Activated CD4-positive, alpha-beta T cell treated with anti-CD3 and anti-CD28 coated beads for 1 hour (primary cell): ENCODE data around the gene MYCT1.
"Not testable (repeated sequence)": the region's sequence is repeated elsewhere in the genome, so short reads cannot be mapped to it uniquely, and the experiment has no call there.

Experiments used
- DNase-seq: peaks from one replicate; pipeline ENCODE4 v3.0.0-alpha.2; 2020

The MYCT1 gene, protein sequence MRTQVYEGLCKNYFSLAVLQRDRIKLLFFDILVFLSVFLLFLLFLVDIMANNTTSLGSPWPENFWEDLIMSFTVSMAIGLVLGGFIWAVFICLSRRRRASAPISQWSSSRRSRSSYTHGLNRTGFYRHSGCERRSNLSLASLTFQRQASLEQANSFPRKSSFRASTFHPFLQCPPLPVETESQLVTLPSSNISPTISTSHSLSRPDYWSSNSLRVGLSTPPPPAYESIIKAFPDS

DNA sequence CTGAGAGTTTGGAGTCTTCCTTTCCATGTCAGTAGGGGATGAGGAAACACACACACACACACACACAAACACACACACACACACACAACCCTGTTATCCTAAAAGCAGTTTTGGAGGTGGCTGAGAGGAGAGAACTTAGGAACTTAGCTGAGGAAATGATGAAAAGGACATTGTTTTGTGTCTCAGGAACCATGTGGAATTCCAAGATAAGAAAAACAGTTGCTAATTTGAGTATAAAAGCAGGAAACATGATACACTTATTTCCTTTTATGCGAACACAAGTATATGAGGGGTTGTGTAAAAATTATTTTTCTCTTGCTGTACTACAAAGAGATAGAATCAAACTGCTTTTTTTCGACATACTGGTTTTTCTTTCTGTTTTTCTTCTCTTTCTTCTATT lies at the start of gene MYCT1:
MYCT1 (plus strand) TSS at position 264 of the 400 bp plus-strand sequence; CDS start at position 270, 6 bp downstream.
- no peak for DNase-seq

DNA sequence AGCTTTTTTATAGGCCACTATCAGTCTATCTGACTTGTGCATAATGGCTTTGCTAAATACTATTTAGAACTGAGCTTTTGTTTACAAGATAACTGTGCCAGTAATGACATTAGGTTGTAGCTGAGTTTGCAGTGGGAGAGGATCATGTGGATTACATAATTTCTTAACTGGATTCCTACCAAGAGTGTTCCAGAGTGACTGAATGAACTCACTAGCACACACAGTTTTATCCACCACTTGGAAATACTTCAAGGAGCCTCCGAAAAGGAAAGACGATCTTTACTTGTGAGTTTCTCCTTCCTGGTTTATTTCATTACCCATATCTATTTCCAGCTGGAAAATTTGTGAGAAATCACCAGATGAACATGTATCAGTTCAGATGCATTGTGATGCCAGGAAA lies 49.6 kb upstream of the MYCT1 start:
- DNase-seq = no peak

DNA sequence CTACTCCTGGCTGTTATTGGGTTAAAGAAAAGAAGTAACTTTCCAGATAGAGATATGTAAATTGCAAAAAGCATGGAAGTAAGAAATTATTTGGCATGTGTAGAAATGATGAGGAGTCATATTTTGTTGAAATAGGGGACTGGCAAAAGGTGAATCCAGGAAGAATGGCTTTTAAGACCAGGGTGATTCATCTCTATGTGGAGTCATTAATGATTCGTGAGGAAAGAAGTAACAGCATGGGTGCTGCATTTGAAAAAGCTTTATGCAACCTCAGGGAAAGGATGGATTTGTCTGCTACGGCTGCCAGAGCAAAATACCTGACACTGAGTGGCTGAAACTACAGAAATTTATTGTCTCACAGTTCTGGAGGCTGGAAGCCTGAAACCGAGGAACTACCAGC lies 45.7 kb upstream of the MYCT1 start:
- DNase-seq = no peak

DNA sequence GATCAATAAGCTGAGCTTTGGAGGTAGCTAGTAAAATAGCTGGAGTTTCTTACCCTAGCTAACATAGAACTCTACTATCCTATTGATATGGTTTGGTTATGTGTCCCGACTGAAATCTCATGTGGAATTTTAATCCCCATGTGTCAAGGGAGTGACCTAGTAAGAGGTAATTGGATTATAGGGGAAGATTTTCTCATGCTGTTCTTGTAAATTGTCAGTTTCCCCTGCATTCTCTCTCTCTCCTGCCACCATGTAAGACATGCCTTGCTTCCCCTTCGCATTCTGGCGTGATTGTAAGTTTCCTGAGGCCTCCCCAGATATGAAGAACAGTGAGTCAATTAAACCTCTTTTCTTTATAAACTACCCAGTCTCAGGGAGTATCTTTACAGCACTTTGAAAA lies 35.9 kb upstream of the MYCT1 start:
- DNase-seq = no peak

DNA sequence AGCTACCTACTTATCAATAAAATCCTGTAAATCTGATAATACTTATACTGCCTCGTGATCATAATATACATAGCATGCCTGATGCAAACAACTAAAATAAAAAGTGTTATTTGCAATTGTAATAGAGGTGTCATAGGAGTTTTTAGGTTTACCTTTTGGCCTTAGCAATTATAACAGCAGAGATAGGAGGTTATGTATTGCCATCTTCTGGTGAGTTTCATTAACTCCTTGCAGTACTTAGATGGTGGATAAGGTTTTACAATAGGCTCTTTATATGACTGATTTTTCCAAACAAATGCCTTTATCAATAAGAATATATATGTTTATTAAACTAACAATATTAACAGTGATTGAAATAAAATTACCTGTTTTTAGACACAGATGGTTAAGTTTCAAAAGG lies 27.8 kb upstream of the MYCT1 start:
- no peak for DNase-seq

DNA sequence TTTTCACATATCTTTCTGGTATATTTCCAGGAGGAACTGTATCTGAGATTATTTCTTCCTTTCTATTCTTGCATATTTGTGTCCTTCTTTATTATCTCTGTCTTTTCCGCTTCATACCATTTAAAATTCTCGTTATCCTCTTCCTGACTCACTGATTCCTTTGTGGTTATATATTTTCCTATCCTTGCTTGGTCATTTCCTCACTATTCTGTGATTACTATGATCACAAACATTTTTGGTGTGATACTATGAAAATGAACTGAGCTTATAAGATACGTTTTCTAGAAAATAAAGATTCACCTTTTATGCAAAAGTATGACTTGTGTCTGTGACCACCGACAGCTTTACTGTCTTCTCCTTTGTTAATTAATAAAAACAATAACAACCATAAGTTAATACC lies 26.5 kb upstream of the MYCT1 start:
- no peak for DNase-seq

DNA sequence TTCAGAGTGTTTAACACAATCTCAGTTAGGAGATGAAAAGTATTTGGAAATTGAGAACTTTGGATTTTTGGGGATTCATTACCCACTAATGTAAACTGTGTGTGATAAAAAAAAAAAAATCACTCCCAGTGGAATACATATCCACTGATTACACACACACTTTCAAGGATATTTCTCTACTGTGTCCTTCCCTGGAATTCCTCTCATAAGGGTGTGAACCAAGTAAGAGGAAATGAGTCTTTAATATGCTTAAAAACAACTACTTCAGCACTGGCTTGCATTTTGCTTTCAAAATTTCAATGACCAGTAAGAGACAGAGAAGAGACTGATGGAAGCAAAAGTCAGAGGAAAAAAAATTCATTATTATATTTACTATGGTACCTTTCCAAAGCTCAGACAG lies 24.5 kb upstream of the MYCT1 start:
- DNase-seq = no peak

DNA sequence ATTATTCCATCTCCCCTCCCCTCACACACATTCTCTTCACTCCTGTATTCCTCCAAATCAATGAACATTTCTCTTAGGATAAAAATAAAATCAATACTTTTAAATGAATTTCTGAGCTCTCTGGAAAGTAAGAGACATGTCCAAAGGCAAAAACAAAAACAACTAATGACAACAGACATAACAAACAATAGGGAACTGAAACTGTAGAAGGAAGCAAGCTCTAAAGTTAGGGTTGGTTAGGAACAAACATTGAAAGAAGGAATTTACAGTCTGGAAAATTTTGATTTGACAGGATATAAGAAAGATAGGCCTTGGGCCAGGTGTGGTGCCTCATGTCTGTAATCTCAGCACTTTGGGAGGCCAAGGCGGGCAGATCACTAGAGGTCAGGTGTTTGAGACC lies 17.5 kb upstream of the MYCT1 start:
- DNase-seq = no peak

DNA sequence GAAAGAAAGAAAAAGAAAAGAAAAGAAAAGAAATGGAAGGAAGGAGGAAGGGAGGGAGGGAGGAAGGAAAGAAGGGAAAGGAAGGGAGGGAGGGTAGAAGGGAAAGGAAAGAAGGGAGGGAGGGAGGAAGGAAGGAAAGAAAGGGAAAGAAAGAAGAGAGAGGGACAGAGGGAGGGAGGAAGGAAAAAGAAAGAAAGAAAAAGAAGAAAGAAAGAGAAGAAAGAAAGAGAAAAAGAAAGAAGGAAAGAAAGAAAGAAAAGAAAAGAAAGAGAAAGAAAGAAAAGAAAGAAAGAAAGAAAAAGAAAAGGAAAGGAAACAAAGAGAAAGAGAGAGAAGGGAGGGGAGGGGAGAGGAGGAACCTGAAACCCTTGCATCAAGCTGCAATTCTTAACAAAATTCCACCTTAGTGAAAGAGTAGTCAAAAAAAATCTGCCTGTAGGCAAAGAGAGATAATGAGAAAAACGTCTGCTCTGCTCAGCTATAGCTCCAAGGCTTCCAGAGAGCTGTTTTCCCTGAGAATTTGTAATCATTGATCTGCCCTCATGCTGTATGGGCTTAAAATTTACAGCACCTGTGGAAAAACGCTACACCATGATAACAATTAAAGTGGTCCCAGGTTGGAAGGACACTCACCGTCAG lies 16.7 kb upstream of the MYCT1 start:
- DNase-seq = no peak

DNA sequence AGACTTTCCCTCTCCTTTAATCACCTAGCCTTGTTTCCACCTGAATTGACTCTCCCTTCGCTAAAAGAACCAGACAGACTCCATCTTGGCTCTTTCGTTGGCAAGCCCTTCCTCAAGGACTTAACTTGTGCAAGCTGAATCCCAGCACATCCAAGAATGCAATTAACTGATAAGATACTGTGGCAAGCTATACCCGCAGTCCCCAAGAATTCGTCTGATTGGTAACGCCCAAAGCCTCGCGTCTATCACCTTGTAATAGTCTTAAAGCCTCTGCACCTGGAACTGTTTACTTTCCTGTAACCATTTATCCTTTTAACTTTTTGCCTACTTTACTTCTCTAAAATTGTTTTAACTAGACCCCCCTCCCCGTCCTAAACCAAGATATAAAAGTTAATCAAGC lies 15.6 kb upstream of the MYCT1 start:
- no peak for DNase-seq

DNA sequence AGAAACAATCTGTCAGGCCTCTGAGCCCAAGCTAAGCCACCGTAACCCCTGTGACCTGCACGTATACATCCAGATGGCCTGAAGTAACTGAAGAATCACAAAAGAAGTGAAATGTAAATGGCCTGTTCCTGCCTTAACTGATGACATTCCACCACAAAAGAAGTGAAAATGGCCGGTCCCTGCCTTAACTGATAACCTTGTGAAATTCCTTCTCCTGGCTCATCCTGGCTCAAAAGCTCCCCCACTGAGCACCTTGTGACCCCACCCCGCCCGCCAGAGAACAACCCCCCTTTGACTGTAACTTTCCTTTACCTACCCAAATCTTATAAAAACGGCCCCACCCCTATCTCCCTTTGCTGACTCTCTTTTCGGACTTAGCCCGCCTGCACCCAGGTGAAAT lies 14.8 kb upstream of the MYCT1 start:
- DNase-seq = not testable (repeated sequence)

DNA sequence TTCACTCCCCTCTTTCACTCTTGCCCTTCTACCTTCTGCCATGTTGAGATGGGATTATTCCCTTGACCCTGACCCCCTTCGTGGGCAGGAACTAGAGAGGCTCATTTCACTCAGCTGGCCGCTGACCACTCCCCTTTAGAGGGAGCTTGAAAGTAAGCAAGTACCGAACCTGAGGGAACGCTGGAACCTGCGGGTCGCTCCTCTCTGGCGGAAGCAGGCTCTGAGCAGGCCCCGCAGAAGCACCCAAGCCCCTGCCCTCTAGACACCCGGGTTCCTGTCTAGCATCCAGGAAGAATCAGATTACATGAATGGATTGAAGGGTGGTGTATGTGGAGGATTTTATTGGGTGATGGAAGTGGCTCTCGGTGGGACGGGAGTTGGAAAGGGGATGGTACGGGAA lies 11.9 kb upstream of the MYCT1 start:
- no peak for DNase-seq

DNA sequence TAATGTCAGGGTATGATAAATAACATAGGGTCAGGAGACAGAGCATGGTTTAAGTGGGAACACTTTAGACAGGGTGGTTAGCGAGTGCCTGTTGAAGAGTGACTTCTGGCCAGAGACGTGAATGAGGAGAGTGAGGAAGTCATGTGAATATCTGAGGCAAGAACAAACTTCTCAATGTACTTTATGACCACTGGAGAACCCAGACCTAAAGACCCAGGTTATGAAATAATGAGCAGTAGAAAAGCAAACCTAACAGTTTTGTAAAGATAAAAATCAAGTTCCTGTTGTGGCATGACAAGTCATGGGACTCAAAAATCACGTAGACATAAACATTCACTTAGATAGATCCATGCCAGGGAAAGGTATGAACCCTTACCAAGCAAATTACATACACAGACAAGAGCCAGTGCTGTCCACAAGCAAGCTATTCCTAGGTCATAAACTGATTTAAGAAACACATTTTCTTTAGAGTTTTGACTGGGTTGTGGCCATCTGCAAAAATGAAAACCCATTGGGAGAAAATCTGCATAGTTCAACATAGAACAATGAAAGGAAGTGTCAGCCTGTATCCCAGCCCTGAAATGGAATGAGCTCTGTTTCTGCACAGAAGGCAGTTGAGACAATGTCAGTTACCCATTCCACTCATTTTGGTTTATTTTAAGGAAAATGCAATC lies 2.2 kb upstream of the MYCT1 start:
- DNase-seq = no peak

DNA sequence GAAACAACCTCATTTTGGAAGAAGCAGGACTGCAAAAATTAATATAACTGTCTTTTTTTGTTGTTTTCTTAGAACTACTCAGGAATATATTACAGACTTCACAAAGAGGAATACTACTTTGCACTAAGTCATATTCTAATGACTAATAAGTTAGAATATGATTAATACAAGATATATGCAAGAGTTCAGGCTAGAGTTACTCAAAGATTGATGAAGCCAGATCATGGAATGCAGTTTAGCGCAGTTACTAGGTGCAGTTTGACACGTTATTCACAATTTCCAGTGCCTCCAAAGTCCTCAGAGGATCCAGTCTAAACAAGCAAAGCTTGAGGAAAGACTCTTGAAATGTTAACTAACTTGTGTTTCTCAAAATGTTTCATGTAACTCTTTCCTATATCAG lies 1.2 kb upstream of the MYCT1 start:
- no peak for DNase-seq

DNA sequence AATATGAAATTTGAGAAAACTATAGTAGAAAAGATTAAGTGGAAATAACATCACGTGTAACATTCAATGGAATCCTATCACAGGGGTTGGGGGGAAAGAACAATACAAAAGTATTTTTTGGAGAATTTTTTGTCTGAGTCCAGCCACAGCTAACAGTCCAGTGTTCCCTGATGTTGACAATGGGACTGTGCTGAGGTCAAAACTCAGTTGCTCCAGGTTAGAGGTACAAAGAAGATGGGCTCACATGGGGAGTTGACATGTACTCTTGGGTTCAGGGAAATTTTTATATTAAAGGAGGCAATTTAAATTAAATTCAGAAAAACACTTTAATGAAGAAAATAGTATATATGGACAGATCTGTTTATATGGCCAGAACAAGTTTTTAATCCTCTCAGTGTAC lies 995 bp downstream of the MYCT1 start:
- no peak for DNase-seq

DNA sequence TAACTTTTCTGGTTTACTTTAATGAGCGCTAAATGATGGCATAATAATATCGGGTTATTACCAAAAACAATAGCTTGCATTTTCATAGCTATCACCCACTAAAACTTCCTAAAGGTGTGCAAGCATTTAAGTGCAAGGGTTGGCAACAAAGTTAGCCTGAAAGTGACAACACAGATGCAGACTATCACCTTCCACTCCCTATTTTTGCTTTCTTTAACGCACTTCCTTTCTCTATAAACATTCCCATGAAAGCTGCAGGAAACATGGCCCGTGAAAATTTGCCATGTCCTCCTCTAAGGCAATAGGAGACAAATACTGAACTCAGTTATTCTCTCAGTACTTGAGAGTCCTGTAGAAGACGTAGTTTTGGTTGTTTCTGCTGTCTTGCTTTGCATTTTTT lies 2.7 kb downstream of the MYCT1 start:
- DNase-seq = no peak

DNA sequence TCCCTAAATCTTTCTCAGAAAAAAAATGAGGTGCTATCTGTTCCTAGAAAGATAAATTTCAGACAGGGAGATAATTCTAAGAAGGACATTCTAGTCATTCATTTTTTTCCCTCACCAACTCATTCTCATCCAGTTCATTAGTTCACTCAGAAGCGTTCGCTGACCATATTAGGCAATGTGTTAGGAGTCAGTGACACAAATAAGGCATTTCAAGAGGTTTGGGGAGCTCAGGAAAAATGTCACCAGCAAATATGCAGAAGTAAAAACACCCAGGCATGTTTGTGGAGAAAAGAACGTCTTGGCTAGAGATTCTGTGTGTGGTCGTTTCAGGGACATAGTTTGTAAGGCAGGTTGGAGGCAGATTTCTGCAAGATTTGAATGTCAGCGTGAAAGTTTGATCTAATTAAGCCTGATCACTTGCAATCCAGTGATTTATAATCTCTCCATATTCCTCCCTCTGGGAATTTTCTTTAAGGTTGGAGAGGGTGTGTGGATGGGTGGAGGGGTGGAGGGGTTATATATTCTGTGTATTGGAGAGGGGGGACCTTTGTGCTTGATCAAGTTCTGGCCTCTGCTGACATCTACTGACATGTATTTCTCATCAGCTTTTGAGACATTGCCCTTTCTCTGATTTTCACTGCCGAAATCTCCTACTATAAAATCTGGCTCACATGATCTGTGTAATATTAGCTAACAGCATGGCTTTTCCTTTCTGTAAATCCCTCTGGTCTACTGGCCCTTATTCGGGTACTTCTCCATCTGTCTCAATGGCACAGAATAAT lies 3.6 kb downstream of the MYCT1 start:
- DNase-seq = no peak

DNA sequence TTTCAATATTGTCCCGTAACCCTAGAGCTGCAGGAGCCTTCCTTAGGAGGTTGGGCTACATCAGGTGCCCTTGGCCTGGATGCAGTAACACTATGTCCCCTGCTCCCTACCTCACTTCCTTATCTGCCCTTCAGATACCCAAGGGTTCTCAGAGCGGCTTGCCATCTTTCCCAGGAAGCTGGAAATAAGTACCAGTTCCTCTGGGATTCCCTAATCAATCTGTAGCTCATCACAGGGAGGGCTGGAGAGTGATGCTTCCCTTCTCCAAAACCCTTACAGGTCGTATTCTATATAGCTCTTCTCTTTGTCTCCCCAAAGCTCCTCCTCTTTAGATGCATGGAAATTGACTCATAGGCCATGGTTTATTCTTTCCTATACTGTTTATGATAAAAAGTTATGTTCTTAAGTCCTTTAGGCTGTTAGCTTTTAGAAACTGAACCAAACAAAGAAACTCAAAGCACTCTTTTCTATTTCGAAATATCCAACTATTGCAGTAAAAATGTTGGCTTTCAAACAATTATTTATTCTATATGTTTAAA lies 4.2 kb downstream of the MYCT1 start:
- DNase-seq = no peak

DNA sequence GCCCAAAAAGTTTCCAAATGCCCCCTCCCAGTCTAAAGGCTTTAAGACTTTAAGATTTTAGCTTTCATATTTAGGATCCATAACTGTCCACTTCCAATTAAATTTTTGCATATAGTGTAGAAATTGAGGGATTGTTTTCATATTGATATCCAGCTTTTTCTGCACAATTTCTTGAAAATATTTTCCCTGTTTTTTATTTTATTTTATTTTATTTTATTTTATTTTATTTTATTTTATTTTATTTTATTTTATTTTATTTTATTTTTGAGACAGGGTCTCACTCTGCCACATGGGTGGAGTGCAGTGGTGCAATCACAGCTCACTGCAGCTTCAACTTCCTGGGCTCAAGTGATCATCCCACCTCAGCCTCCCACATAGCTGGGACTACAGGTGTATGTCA lies 6.1 kb downstream of the MYCT1 start:
- DNase-seq = not testable (repeated sequence)

DNA sequence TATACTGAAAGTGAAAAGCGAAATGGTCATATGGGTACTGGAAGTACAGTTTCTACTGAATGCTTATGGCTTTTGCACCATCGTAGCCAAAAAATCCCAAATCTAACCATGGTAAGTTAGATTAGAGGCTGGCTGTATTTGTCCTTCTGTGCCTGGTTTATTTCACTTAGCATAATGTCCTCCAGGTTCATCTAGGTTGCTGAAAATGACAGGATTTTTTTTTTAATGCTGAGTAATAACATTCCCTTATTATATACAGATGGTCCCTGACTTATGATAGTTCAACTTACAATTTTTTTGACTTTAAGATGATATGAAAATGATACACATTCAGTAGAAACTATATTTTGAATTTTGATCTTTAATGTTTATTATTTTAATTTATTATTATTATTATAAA lies 7.6 kb downstream of the MYCT1 start:
- no peak for DNase-seq

DNA sequence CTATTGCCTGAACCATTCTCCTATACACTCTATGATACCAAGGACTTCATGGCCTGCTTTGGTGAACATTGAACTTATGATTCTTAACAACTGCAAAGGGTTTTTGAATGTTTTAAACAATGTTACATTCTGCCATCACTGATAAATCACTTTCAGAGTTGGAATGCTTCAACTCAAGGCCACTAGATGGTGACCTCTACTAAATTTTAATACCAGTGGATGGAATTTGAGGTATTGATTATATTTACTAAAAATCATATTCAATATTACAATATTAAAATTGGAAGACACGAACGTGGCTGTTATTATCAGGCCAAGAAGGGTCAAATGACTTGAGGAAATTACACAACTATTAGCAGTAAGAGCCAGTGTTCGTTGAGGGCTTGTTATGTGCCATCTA lies 18.6 kb downstream of the MYCT1 start:
- no peak for DNase-seq

DNA sequence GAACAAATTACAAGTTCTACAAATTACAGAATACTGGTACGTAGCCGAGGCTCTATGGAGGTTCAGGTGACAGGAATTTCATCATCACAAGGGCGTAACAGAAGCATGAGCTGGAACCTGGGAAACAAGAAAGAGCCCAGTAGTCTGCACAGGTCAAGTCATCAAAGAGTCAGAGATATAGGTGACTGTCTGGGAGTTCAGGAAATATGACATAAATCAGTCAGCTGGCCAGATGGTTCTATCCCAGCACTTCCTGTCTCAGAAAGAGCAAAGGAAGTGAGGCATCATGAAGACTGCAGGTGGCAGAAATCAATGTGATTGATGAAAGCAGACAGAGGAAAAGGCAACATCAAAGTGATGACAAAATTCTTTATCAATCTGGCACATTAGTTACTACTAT lies 23.3 kb downstream of the MYCT1 start:
- DNase-seq = no peak

DNA sequence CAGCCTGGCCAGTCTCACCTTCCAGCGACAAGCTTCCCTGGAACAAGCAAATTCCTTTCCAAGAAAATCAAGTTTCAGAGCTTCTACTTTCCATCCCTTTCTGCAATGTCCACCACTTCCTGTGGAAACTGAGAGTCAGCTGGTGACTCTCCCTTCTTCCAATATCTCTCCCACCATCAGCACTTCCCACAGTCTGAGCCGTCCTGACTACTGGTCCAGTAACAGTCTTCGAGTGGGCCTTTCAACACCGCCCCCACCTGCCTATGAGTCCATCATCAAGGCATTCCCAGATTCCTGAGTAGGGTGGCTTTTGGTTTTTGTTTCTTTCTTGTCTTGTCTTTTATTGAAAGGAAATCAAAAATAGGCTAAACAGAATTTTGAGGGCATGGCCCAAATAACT lies 24.3 kb downstream of the MYCT1 start:
- no peak for DNase-seq

DNA sequence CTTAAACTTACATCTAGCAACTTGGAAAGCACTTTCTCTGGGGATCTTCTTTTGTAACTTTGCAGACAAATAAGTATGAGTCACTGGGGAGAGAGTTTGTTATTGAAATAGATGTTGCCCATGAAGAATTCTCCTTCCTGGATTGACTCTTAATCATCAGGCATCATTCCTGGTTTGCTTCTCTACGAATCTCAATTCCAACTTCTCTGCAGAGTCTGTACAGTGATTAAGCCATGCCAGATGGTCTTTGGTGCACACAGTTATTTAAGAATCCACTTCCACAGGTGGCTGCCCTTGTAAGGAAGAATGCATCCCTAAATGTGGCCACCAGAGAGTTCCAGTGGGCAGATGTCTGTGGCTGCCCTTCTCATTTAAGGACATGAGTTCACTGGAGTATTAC lies 25.7 kb downstream of the MYCT1 start:
- DNase-seq = no peak
